Measurements from ENCODE around the gene SLC25A43.

DNA sequence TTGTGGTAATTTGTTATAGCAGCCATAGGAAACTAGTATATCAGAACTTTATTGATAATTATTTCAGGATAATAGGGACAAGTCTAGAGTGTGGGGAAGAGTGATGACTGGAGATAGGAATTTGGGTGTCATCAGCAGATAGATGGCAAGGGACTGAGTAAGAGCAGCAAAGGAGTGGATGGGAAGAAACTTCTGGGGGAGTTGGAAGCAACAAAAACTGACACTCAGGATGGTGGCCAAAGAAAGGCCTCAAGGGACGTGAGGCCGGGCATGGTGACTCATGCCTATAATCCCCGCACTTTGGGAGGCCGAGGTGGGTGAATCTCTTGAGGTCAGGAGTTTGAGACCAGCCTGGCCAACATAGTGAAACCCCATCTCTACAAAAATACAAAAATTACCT lies 60.0 kb downstream of the SLC25A43 start:
- TF ChIP-seq, protein P1, sequence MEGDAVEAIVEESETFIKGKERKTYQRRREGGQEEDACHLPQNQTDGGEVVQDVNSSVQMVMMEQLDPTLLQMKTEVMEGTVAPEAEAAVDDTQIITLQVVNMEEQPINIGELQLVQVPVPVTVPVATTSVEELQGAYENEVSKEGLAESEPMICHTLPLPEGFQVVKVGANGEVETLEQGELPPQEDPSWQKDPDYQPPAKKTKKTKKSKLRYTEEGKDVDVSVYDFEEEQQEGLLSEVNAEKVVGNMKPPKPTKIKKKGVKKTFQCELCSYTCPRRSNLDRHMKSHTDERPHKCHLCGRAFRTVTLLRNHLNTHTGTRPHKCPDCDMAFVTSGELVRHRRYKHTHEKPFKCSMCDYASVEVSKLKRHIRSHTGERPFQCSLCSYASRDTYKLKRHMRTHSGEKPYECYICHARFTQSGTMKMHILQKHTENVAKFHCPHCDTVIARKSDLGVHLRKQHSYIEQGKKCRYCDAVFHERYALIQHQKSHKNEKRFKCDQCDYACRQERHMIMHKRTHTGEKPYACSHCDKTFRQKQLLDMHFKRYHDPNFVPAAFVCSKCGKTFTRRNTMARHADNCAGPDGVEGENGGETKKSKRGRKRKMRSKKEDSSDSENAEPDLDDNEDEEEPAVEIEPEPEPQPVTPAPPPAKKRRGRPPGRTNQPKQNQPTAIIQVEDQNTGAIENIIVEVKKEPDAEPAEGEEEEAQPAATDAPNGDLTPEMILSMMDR (IDR thresholded peaks at IDR 0.05 in 4 of 5, conservative IDR thresholded peaks at IDR 0.05 in 1 of 5) = no peak
- no peak for TF ChIP-seq POLR2A (IDR thresholded peaks at IDR 0.05)

Data from gastrocnemius medialis (tissue), 4 donors.